ENCODE data around the gene AGAP3.

Gene AGAP3

DNA sequence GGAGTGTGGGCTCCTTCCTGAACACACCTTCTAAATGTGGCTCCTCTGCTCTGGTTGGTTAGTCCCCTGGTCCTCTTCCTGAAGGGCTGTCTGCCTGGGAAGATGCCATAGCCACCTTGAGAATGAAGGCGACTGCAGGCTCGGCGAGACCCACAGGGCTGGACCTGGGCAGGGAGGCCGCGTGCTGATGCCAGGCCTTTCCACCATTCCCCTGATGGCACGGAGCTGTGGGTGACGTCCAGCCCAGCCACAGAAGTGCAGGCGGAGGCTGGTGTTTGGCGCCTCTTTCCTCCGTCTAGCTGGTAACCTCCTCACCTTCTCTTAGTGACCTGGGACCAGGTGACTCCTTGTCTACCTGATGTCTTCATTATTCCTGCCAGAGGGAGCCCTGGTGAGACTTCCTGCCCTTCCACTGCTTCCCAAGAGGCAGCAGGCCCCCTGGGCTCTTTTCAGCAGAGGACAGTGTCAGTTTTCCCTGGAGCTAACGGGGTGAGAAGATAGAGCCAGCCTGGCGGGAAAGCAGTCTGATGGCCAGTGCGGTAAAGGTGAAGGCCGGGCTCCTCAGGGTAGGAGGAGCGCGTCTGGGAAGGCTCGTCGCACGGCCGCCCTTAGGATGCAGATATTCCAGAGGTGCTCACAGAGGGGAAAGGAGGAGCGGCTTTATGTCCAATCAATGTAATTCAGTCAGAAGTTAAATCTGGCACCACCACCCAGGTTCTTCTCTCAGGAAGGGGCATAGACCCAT, 46.4 kb downstream of the AGAP3 start:
- no peak overlapping the region for H3K9ac ChIP-seq (ENCODE audit: low read depth, low read length)
- no peak overlapping the region for H3K27ac ChIP-seq (ENCODE audit: low read length)
- H3K27me3 ChIP-seq (ENCODE audit: insufficient read depth, low read length) = peaks cover under 1% of the 10 kb centered on the region; the same call in 1 of the 2 replicates
- no peaks in the 10 kb centered on the region for H3K9me3 ChIP-seq (ENCODE audit: insufficient read depth, low read depth, low read length)
- H3K4me1 ChIP-seq (ENCODE audit: insufficient read depth, low read length) = 0 out of 2 replicates have a peak, but pooled peaks cover 2% of the 10 kb centered on the region
- H3K36me3 ChIP-seq (ENCODE audit: insufficient read depth, low read depth, low read length) = peaks cover 59% of the 10 kb centered on the region
- no peak overlapping the region for H3K4me3 ChIP-seq (ENCODE audit: low read length)

- H3K36me3 ChIP-seq (ENCODE audit: insufficient read depth, low read depth, low read length) = peaks cover 53% of the 10 kb centered on the region
- H3K4me3 ChIP-seq (ENCODE audit: low read length) = no peak overlapping the region
- H3K27ac ChIP-seq (ENCODE audit: low read length) = no peak overlapping the region
- H3K27me3 ChIP-seq (ENCODE audit: insufficient read depth, low read length) = no peaks in the 10 kb centered on the region
- no peaks in the 10 kb centered on the region for H3K9me3 ChIP-seq (ENCODE audit: insufficient read depth, low read depth, low read length)
- peaks cover 6% of the 10 kb centered on the region; the same call in 1 of the 2 replicates for H3K4me1 ChIP-seq (ENCODE audit: insufficient read depth, low read length)
- H3K9ac ChIP-seq (ENCODE audit: low read depth, low read length) = no peak overlapping the region
Measured at GRCh38 chr7:151133266-151133985, 47.2 kb downstream of the AGAP3 start.

DNA sequence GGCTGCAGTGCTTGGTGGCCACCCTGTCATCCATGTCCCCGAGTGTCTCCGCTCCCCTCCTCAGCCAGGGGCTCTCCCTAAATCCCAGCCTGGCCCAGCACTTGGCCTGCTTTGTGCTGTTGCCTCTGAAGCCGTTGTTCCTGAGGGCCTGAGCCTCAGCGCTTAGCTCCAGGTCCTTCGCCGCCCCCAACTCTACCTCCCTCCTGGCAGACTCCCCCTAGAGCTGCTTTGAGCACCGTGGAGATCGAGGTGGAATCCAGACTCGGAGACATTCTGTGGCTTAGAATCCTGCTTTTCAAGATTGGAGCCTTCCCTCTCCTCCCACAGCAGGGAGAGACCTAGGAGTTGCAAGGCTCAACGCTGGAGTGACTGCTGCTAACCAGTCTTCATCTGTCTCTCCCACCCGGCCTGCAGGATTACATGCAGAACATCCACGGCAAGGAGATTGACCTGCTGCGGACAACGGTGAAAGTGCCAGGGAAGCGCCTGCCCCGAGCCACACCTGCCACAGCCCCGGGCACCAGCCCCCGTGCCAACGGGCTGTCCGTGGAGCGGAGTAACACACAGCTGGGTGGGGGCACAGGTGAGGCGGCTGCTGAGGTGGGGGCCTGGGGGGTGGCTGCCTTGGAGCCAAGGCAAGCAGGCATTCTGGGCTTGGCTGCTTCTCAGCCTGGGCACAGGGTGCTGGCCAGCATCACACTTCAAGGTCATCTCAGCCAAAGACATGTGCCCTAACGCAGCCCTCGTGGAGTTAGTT, 47.9 kb downstream of the AGAP3 start:
- Histone ChIP-seq H3K36me3 (ENCODE audit: insufficient read depth, low read depth, low read length) (peaks cover 46% of the 10 kb centered on the region), H3K4me1 (ENCODE audit: insufficient read depth, low read length) (peaks cover 6% of the 10 kb centered on the region; the same call in 1 of the 2 replicates), H3K9me3 (ENCODE audit: insufficient read depth, low read depth, low read length) (no peaks in the 10 kb centered on the region), H3K27ac (ENCODE audit: low read length) (no peak overlapping the region), H3K9ac (ENCODE audit: low read depth, low read length) (no peak overlapping the region), H3K4me3 (ENCODE audit: low read length) (no peak overlapping the region), H3K27me3 (ENCODE audit: insufficient read depth, low read length) (no peaks in the 10 kb centered on the region)

DNA sequence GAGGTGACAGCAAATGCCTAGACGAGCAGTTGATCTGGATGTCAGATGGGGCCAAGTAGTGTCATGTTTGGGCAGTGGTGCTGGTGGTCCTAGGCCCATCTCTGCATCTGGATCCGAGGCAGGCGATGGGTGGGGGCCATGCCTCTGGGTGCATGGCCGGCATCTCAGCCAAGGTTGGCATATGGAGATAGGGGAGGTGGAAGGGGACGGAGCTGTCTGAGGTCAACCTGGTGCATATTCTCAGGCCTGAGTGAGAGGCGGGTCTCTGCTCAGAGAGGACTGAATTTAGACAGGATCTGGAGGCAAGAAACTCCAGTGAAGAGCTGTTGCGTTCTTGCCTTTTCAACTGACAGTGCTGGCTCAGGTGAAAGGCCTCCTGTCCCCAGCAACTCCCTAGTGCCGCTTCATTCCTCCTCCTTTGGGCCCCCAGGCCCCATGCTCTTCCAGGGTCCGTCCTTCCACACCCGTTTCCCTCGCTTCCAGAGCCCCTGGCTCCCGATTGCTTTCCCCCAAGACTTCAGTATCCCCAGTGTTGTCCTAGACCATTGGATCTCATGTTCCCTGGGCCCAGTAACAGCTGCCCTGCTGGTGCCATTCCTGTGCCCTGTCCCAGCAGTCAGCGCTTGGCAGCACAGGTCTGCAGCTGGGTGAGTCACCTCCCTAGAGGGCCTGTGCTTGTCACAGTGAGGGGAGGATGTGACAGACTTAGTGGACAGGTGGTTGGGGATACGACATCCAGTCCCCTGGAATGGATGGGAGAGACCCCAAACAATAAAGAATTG, 48.7 kb downstream of the AGAP3 start:
- Histone ChIP-seq H3K9ac (ENCODE audit: low read depth, low read length) (no peak overlapping the region), H3K36me3 (ENCODE audit: insufficient read depth, low read depth, low read length) (peaks cover 40% of the 10 kb centered on the region), H3K27me3 (ENCODE audit: insufficient read depth, low read length) (no peaks in the 10 kb centered on the region; the same call in 1 of the 2 replicates), H3K9me3 (ENCODE audit: insufficient read depth, low read depth, low read length) (no peaks in the 10 kb centered on the region), H3K27ac (ENCODE audit: low read length) (no peak overlapping the region), H3K4me3 (ENCODE audit: low read length) (no peak overlapping the region), H3K4me1 (ENCODE audit: insufficient read depth, low read length) (peaks cover 6% of the 10 kb centered on the region; the same call in 1 of the 2 replicates)

GRCh38 chr7:151135525-151135845, 49.2 kb downstream of the AGAP3 start:
- H3K9ac ChIP-seq (ENCODE audit: low read depth, low read length) = no peak overlapping the region
- H3K36me3 ChIP-seq (ENCODE audit: insufficient read depth, low read depth, low read length) = peaks cover 35% of the 10 kb centered on the region
- no peak overlapping the region for H3K4me3 ChIP-seq (ENCODE audit: low read length)
- no peaks in the 10 kb centered on the region; the same call in 1 of the 2 replicates for H3K27me3 ChIP-seq (ENCODE audit: insufficient read depth, low read length)
- no peaks in the 10 kb centered on the region for H3K9me3 ChIP-seq (ENCODE audit: insufficient read depth, low read depth, low read length)
- H3K4me1 ChIP-seq (ENCODE audit: insufficient read depth, low read length) = peaks cover 6% of the 10 kb centered on the region; the same call in 1 of the 2 replicates
- no peak overlapping the region for H3K27ac ChIP-seq (ENCODE audit: low read length)

DNA sequence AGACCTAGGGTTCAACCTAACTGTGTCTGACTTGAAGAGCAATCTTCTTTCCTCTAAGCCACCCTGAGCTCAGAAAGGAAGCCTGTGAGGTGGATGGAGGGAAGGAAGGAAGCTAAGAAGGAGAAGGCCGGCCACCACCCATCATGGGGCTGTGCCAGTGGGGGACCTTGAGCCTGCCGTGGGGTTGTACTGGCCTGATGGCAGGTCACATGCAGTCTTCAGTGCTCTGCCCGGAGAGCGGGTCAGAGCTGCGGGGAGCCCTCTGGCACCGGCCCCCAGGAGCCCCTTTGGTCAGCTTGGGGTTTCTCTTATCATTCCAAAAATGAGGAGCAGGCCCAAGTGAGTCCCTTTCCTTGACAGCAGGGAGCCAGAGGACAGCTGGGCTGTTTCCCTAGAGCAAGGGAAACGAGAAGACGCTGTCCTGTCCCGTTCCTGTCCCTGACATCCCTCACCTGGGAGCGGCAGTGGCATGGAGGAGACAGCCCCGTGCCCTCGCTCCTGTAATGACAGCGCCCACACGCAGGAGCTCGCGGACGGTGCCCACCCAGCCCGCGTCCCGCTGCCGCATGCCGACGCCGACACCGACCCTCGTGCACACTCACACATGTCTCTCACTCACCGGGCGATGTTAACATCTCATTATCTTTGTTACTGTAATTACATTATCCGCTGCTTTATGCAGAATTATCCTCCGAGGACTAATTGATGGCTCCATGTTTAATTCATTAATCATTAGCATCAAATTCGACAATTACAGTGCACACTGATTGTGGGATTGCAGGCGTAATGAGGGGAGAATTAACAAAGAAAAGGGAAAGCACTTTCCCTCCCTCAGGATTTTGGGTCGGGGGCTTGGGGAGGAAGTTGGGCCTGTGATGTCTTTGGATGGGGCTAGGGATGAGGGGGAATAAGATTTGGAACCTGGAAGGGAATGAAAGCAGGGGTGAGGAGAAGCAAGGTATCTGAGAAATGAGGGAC, 49.9 kb downstream of the AGAP3 start:
- H3K36me3 ChIP-seq (ENCODE audit: insufficient read depth, low read depth, low read length) = peaks cover 28% of the 10 kb centered on the region; the same call in 1 of the 2 replicates
- no peak overlapping the region for H3K4me3 ChIP-seq (ENCODE audit: low read length)
- H3K4me1 ChIP-seq (ENCODE audit: insufficient read depth, low read length) = peaks cover 6% of the 10 kb centered on the region; the same call in 1 of the 2 replicates
- H3K27me3 ChIP-seq (ENCODE audit: insufficient read depth, low read length) = no peaks in the 10 kb centered on the region; the same call in 1 of the 2 replicates
- no peaks in the 10 kb centered on the region for H3K9me3 ChIP-seq (ENCODE audit: insufficient read depth, low read depth, low read length)
- no peak overlapping the region for H3K27ac ChIP-seq (ENCODE audit: low read length)
- no peak overlapping the region for H3K9ac ChIP-seq (ENCODE audit: low read depth, low read length)

- H3K9ac ChIP-seq (ENCODE audit: low read depth, low read length) = no peak overlapping the region
- H3K4me1 ChIP-seq (ENCODE audit: insufficient read depth, low read length) = peaks cover 6% of the 10 kb centered on the region; the same call in 1 of the 2 replicates
- H3K36me3 ChIP-seq (ENCODE audit: insufficient read depth, low read depth, low read length) = peaks cover 30% of the 10 kb centered on the region; the same call in 1 of the 2 replicates
- H3K27me3 ChIP-seq (ENCODE audit: insufficient read depth, low read length) = no peaks in the 10 kb centered on the region; the same call in 1 of the 2 replicates
- H3K9me3 ChIP-seq (ENCODE audit: insufficient read depth, low read depth, low read length) = no peaks in the 10 kb centered on the region
- H3K4me3 ChIP-seq (ENCODE audit: low read length) = no peak overlapping the region
- H3K27ac ChIP-seq (ENCODE audit: low read length) = no peak overlapping the region
Measured at GRCh38 chr7:151137076-151137675, 50.9 kb downstream of the AGAP3 start.

- Histone ChIP-seq H3K36me3 (ENCODE audit: insufficient read depth, low read depth, low read length) (peaks cover 30% of the 10 kb centered on the region; the same call in 1 of the 2 replicates), H3K4me3 (ENCODE audit: low read length) (no peak overlapping the region), H3K4me1 (ENCODE audit: insufficient read depth, low read length) (peaks cover 6% of the 10 kb centered on the region; the same call in 1 of the 2 replicates), H3K27ac (ENCODE audit: low read length) (no peak overlapping the region), H3K9ac (ENCODE audit: low read depth, low read length) (no peak overlapping the region), H3K27me3 (ENCODE audit: insufficient read depth, low read length) (no peaks in the 10 kb centered on the region; the same call in 1 of the 2 replicates), H3K9me3 (ENCODE audit: insufficient read depth, low read depth, low read length) (no peaks in the 10 kb centered on the region)
Measured at GRCh38 chr7:151137791-151138152, 51.5 kb downstream of the AGAP3 start.

DNA sequence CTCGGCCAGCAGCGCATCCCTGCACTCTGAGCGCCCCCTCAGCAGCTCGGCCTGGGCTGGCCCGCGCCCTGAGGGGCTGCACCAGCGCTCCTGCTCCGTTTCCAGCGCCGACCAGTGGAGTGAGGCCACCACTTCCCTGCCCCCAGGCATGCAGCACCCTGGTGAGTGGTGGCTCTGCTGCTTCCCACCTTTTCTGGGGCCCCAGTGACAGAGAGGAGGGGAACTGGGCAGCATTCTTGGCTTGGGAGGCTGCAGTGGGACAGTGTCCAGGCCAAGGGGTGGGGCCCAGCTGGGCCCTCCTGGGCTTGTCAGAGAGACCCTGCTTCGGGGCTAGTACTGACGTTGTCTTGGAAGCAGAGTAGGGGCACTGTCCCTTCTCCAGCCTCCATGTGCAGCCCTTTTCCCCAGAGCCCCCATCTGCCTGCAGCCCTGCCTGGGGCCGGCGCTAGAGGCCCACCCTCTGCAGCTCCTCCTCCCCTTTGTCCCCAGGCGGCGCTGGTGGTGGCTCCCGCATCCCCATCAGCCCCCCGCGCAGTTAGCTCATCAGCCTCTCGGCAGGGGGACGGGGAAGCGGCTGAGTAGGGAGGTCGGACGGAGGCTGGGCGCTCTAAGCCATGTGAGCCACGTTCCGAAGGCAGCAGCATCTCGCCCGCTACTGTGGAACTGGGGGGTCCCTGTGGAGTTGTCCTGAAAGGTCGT, 52.0 kb downstream of the AGAP3 start:
- Histone ChIP-seq H3K9ac (ENCODE audit: low read depth, low read length) (no peak overlapping the region), H3K4me1 (ENCODE audit: insufficient read depth, low read length) (peaks cover 6% of the 10 kb centered on the region; the same call in 1 of the 2 replicates), H3K27me3 (ENCODE audit: insufficient read depth, low read length) (no peaks in the 10 kb centered on the region; the same call in 1 of the 2 replicates), H3K27ac (ENCODE audit: low read length) (no peak overlapping the region), H3K4me3 (ENCODE audit: low read length) (0 out of 2 replicates have a peak overlapping the region, but pooled peaks have one; percentile 26), H3K9me3 (ENCODE audit: insufficient read depth, low read depth, low read length) (no peaks in the 10 kb centered on the region), H3K36me3 (ENCODE audit: insufficient read depth, low read depth, low read length) (peaks cover 33% of the 10 kb centered on the region)
